ENCODE data around the gene UBAC1.
"Not testable (repeated sequence)": the region's sequence is repeated elsewhere in the genome, so short reads cannot be mapped to it uniquely, and the experiment has no call there.

Gene UBAC1

DNA sequence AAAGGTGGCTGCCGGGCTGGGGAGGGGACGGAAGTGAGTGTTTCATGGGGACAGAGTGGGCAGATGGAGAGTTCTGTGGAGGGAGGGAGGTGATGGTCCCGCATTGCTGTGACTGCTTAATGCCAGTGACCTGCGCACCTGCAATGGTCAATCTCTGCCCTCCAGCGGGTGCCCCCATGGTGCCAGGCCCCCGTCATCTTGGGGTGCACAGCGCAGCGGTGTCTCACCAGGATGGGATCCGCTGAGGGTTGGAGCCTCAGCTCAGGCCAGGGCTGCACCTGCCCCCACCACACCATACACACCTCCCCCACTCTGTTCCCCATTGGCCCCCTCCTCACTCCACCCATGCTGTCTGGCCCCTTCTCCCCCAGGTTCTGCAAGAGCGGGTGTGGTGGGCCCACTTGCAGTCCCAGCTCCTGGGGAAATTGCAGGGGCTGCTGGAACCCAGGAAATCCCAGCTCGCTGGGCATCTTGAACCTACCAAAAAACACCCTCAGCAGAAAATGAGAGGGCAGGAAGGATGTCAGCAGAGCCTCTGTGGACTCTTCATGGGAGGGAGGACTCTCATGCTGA, 41.8 kb downstream of the UBAC1 start:
- no peak for DNase-seq

- DNase-seq: not testable (repeated sequence)
Observed at GRCh38 chr9:135916227-135916626, 44.9 kb downstream of the UBAC1 start.

DNA sequence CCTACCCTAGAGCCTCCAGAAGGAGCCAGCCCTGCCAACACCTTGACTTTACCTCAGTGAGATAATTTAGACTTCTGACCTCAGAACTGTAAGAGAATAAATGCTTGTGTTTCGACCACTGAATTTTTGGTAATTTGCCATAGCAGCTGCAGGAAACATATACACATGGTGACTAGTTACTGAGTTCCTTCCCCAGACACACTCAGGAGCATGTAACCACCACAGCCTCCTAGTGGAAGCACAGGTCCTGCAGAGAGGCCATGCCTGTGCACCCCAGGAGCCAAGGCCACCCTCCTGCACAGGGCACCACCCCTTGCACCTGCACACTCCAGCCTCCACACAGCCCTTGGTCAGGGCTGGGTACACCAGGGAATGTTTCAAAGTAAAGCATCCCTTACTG, 46.3 kb downstream of the UBAC1 start:
- no peak for DNase-seq

- DNase-seq: peak; percentile 64
Observed at GRCh38 chr9:135911233-135911632, 49.9 kb downstream of the UBAC1 start.

GRCh38 chr9:135910757-135911156, 50.4 kb downstream of the UBAC1 start:
- no peak for DNase-seq

GRCh38 chr9:135910216-135910615, 51.0 kb downstream of the UBAC1 start:
- no peak for DNase-seq

GRCh38 chr9:135909371-135909770, 51.8 kb downstream of the UBAC1 start:
- DNase-seq: peak; percentile 22

DNA sequence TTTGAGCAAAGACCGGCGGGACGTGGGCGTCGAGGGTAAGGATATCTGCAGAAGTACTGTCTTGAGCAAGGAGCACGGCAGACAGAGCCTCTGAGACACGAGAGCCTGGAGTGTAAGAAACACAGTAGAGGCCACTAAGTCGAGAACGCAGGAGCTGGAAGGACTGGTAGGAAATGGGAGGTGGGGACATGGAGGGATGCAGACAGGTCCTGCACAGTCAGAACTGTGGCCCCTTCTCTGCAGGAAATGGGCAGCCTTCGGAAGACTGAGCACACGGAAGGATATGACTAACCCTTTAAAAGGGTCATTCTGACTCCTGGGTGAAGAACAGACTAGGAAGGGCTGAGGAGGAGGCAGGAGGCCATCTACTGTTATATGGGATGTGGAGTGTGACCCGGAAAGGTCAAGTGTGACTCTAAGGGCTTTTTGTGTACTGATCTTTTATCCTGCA, 52.4 kb downstream of the UBAC1 start:
- DNase-seq: no peak

DNA sequence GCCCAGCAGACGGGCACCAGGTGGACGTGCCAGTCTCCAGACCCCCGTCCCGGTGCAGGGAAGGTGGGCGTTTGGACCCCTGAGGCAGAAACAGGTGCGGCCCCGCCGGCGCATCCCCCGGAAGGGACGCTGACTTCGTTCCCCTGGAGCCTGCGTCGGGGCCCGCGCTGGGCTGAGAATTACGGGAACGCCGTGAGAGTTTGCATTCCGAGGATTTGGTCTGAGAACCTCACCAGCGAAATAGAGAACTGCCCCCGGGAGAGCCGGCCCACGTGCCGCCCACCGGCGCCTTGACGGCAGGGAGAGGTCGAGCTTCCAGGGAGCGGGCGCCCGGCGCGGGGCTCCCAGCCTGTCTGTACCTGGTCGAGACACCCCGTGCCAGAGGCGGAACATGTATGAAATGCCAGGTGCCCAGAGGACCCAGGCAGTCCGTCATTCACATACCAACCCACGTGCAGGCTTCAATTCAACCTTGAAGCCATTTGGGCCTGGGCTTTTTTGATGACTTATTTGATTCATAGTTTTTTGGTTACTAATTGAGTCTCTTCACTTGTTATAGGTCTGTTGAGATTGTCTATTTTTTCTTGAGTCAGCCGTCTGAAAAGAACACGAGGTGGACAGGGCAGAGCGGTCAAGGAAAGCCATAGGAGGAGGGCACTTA, 53.0 kb downstream of the UBAC1 start:
- no peak for DNase-seq

DNA sequence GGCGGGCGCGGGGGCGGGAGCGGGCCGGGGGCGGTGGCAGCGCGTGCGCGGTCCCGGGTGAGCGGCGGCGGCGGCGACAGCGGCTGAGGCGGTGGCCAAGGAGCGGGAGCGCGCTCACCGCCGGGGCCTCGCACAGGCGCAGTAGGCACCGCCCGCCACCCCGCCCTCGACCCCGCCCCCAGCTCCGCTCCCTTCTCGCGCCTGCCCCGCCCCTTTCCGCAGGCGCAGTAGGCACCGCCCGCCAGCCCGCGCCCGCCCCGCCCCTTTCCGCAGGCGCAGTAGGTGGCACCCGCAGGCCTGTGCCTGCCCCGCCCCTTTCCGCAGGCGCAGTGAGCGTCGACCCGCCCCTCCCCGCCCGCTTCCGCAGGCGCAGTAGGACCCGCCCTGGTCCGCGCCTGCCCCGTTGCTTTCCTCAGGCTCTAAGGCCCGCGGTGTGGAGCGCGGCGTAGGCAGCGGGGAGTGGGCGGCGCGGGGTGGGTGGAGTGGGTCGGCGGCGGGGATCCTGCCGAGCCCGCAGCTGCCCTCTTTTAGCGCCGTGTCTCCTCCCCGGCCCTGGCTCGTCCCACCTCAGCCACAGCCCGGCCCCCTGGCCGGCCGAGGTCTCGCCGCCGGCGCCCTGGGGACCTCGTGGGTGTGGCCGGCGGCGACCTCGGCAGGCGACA, 53.6 kb downstream of the UBAC1 start, which contains the start of gene CAMSAP1:
CAMSAP1 (minus strand) TSS at position 116 of the 662 bp plus-strand sequence. CDS start 387 bp downstream, outside the sequence.
- peak; percentile 90 for DNase-seq

- DNase-seq: no peak
Observed at GRCh38 chr9:135907006-135907430, 54.2 kb downstream of the UBAC1 start.

GRCh38 chr9:135906291-135907005, 54.7 kb downstream of the UBAC1 start:
- peak; percentile 42 for DNase-seq

DNA sequence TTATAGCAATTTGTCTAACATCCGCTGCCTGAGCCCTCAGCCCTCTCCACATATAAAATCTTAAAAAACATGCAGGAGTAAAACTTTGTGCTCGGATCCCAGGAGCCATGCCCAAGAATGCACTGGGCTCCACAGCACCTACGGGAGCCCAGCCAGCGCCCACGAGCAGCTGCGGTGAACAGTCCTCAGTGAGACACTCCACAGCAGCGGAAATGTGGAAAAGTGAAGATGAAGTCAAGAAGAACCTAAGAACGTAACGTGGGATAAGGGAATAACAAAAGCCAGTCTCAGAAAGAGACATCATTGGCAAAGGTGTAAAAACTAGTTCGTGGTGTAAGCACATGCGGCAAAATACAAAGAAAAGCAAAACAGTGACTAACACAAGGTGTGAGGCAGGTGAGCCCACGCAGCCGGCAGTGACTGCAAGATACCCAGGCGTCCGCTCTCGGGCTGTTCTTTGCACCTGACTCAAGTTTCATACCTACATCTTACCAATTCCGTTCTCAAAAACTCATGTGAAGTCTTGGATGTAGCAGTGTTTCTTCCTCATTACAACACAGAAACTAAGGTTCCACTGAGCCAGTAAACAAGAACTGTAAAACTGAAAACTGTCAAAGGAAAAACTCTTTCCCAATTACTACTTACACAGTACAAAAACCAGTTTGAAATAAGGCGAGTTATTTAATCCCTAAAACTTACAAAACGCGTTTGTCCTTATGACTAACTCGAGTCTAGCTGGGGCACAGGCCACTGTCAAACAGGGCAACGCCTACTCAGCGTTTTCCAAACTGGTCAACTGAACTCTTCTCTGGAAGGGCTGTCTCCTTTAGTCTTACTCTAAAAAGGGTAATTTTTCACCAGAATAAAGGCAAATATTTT, 55.6 kb downstream of the UBAC1 start:
- DNase-seq: peak; percentile 31

DNA sequence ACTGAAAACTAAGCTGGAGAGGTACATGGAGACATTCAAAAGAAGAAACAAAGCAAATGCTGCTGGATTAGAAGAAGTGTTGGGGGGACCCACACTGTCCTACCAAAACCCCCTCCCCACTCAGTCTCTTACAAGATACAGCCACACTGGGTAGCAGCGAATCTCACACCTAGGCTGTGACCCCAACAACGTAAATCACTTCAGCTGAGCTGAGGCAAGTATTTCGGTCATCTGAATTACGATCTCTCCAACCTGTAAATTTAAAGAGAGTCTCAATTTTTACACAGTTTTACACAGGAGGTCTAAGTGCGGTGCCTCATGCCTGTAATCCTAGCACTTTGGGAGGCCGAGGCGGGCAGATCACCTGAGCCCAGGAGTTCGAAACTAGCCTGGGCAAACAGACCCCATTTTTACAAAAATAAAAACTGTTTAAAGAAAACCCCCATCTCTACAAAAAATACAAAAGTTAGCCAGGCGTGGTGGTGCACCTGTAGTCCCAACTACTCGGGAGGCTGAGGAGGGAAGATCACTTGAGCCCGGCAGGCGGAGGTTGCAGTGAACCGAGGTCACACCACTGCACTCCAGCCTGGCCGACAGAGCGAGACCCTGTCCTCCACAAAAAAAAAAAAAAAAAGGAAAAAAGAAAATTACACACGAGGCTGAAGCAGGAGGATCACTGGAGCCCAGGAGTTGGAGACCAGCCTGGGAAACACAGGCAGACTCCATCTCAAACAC, 57.2 kb downstream of the UBAC1 start:
- no peak for DNase-seq

GRCh38 chr9:135903358-135903656, 57.9 kb downstream of the UBAC1 start:
- no peak for DNase-seq

- DNase-seq: no peak
Observed at GRCh38 chr9:135902655-135903357, 58.4 kb downstream of the UBAC1 start.

GRCh38 chr9:135901826-135902225, 59.3 kb downstream of the UBAC1 start:
- no peak for DNase-seq

GRCh38 chr9:135901031-135901758, 60.0 kb downstream of the UBAC1 start:
- no peak for DNase-seq

DNA sequence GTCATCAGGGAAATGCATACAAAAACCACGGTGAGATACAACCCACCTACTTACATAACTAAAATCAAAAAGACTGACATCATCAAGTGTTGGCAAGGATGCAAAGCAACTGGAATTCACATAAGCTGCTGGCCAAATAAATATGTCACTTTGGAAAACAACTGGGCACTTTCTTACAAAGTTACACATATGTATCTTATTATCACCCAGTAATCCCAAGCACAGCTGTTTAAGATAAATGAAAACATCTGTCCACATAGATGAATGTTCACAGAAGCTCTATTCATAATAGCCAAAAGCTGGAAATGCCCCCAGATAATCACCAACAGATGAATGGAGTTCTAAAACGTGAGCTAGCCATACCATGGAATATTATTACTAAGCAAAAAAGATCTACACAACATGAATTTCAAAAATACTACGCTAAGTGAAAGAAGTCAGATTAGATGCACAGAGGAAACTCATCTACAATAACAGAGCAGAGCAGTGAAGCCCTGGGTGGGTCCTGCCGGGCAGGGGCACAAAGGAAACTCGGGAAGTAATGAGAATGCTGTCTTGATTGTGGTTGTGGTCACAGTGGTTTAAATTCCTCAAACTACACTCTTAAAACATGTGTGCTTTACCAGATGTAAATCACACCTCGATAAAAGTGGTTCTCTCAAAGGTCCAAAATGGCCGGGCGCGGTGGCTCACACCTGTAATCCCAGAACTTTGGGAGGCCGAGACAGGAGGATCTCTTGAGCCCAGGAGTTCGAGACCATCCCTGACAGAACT, 62.4 kb downstream of the UBAC1 start:
- DNase-seq: no peak

- no peak for DNase-seq
Observed at GRCh38 chr9:135896626-135897025, 64.5 kb downstream of the UBAC1 start.
